ENCODE data around the gene MAPK10. TPM values are rescaled to one million over a fixed set of nuclear protein-coding genes. Genes with fewer than 3 reads are reported as not detected.
A peak's percentile ranks its signal among the peaks of the same experiment; 100 is the strongest.
"Not testable (repeated sequence)": the region's sequence is repeated elsewhere in the genome, so short reads cannot be mapped to it uniquely, and the experiment has no call there.

Gene MAPK10
- polyA plus RNA-seq, 3 donors, result 53.5 to 61.7 (median 55.2) TPM

GRCh38 chr4:86048426-86048825 is 311.4 kb downstream of the MAPK10 start:
- DNase-seq (ENCODE audit: low read depth in 3 of 3, low spot score in 2 of 3), result no peak

- DNase-seq (ENCODE audit: low read depth in 3 of 3, low spot score in 2 of 3), result no peak
These were observed 315.3 kb downstream of the MAPK10 start for GRCh38 chr4:86044593-86044985.

GRCh38 chr4:86043755-86044592 is 315.9 kb downstream of the MAPK10 start:
- peak; percentile 47 to 61 (median 48) for DNase-seq (ENCODE audit: low read depth in 3 of 3, low spot score in 2 of 3)

- DNase-seq (ENCODE audit: low read depth in 3 of 3, low spot score in 2 of 3), result no peak
These were observed 321.8 kb downstream of the MAPK10 start for GRCh38 chr4:86038037-86038436.

GRCh38 chr4:86036736-86037135 is 323.1 kb downstream of the MAPK10 start:
- no peak for DNase-seq (ENCODE audit: low read depth in 3 of 3, low spot score in 2 of 3)

GRCh38 chr4:86035688-86036087 is 324.2 kb downstream of the MAPK10 start:
- no peak for DNase-seq (ENCODE audit: low read depth in 3 of 3, low spot score in 2 of 3)

GRCh38 chr4:86034616-86035015 is 325.2 kb downstream of the MAPK10 start:
- no peak for DNase-seq (ENCODE audit: low read depth in 3 of 3, low spot score in 2 of 3)

- no peak for DNase-seq (ENCODE audit: low read depth in 3 of 3, low spot score in 2 of 3)
These were observed 326.7 kb downstream of the MAPK10 start for GRCh38 chr4:86033171-86033570.

GRCh38 chr4:86032476-86033022 is 327.3 kb downstream of the MAPK10 start:
- no peak for DNase-seq (ENCODE audit: low read depth in 3 of 3, low spot score in 2 of 3)

GRCh38 chr4:86031927-86032326 is 327.9 kb downstream of the MAPK10 start:
- DNase-seq (ENCODE audit: low read depth in 3 of 3, low spot score in 2 of 3), result no peak

- DNase-seq (ENCODE audit: low read depth in 3 of 3, low spot score in 2 of 3), result no peak
These were observed 333.1 kb downstream of the MAPK10 start for GRCh38 chr4:86026720-86027119.

- DNase-seq (ENCODE audit: low read depth in 3 of 3, low spot score in 2 of 3), result not testable (repeated sequence)
These were observed 338.2 kb downstream of the MAPK10 start for GRCh38 chr4:86021671-86022070.

- DNase-seq (ENCODE audit: low read depth in 3 of 3, low spot score in 2 of 3), result no peak
These were observed 339.9 kb downstream of the MAPK10 start for GRCh38 chr4:86019906-86020305.

GRCh38 chr4:86019362-86019761 is 340.5 kb downstream of the MAPK10 start:
- DNase-seq (ENCODE audit: low read depth in 3 of 3, low spot score in 2 of 3), result no peak

- DNase-seq (ENCODE audit: low read depth in 3 of 3, low spot score in 2 of 3), result no peak
These were observed 344.2 kb downstream of the MAPK10 start for GRCh38 chr4:86015412-86016350.

- no peak for DNase-seq (ENCODE audit: low read depth in 3 of 3, low spot score in 2 of 3)
These were observed 345.3 kb downstream of the MAPK10 start for GRCh38 chr4:86014599-86014998.

- DNase-seq (ENCODE audit: low read depth in 3 of 3, low spot score in 2 of 3), result no peak
These were observed 346.2 kb downstream of the MAPK10 start for GRCh38 chr4:86013621-86014020.

- no peak for DNase-seq (ENCODE audit: low read depth in 3 of 3, low spot score in 2 of 3)
These were observed 348.7 kb downstream of the MAPK10 start for GRCh38 chr4:86011117-86011516.

- DNase-seq (ENCODE audit: low read depth in 3 of 3, low spot score in 2 of 3), result no peak
These were observed 352.8 kb downstream of the MAPK10 start for GRCh38 chr4:86007042-86007441.

GRCh38 chr4:86006057-86006456 is 353.8 kb downstream of the MAPK10 start:
- DNase-seq (ENCODE audit: low read depth in 3 of 3, low spot score in 2 of 3), result no peak

GRCh38 chr4:86004030-86004429 is 355.8 kb downstream of the MAPK10 start:
- no peak for DNase-seq (ENCODE audit: low read depth in 3 of 3, low spot score in 2 of 3)

Data from right renal cortex interstitium (tissue), 3 donors.